Right renal cortex interstitium (tissue), 3 donors: ENCODE data around the gene BCS1L. TPM values are rescaled to one million over a fixed set of nuclear protein-coding genes. Genes with fewer than 3 reads are reported as not detected.
A peak's percentile ranks its signal among the peaks of the same experiment; 100 is the strongest.

Source experiments
- DNase-seq, 3 donors: peaks; one replicate each; pipeline ENCODE4 v3.0.0-alpha.2; 2013; ENCODE audit warnings: low read depth in 3 of 3, low spot score in 2 of 3
- polyA plus RNA-seq, 3 donors: library from polyadenylated mRNA; unstranded; fragments of 120-200 nt; gene quantifications; one replicate each; pipeline ENCODE4 v1.2.1, GENCODE V29; 2013; ENCODE audit not compliant: insufficient read length in 3 of 3

Gene BCS1L, protein sequence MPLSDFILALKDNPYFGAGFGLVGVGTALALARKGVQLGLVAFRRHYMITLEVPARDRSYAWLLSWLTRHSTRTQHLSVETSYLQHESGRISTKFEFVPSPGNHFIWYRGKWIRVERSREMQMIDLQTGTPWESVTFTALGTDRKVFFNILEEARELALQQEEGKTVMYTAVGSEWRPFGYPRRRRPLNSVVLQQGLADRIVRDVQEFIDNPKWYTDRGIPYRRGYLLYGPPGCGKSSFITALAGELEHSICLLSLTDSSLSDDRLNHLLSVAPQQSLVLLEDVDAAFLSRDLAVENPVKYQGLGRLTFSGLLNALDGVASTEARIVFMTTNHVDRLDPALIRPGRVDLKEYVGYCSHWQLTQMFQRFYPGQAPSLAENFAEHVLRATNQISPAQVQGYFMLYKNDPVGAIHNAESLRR
- polyA plus RNA-seq, result 10 to 100 TPM; 44.2 to 55.1 (median 50.8) TPM

DNA sequence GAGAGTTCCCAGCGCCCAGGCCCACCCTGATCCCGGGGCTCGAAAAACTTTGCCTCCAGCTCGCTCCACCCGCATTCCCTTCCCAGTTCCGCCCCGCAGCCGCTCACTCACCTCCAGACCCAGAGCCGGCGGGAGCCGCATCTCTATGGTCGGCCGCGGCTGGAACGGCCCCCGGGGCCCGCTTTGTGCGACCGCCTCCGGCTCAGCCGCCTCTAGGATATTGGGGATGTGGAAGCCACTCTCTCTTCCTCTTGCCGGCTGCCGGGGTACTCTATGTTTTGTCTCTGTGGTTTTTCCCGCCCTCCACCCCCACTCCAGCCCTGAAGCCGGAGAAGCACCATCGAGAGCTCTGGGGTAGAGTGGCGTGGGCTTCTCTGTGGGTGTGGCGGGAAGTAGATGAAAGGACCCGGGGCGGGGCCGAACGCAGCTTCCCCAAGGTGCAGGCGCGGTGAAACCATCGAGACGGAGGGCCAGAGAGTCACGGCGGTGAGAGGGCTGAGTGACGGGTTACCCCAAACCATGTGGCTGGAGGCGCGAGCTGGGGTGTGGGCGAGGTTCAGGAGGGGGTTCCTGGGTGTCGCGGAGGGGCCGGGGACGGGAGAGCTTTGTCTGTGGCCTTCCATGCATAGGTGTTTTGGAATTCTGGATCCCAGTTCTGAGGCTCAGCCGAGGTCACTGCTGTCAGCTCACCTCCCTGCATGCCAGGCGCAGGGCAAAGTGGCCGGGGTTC, at the start of gene BCS1L, which contains the start of gene ZNF142:
Gene BCS1L (plus strand): TSS at position 426 of the 730 bp plus-strand sequence. CDS start 1,305 bp downstream, outside the sequence.
Gene ZNF142 (minus strand): TSS at position 366 of the 730 bp plus-strand sequence. CDS start 3,194 bp downstream, outside the sequence.
- DNase-seq, result peak; percentile 70 to 79 (median 70)

DNA sequence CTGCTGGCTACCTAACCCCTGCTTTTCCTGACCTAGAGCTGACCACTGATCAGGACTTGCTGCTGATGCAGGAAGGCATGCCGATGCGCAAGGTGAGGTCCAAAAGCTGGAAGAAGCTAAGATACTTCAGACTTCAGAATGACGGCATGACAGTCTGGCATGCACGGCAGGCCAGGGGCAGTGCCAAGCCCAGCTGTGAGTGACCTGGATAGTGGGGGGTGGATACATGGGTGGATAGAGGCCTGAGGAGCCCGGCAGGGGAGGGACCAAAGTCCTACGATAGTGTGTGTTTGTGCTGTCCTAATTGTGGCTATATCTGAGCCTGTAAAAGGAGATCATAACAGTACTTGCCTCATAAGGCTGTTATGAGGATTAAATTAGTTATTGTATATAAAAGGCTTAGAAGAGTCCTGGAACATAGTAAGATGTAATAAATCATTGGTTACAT, 43.6 kb upstream of the BCS1L start:
- no peak for DNase-seq

DNA sequence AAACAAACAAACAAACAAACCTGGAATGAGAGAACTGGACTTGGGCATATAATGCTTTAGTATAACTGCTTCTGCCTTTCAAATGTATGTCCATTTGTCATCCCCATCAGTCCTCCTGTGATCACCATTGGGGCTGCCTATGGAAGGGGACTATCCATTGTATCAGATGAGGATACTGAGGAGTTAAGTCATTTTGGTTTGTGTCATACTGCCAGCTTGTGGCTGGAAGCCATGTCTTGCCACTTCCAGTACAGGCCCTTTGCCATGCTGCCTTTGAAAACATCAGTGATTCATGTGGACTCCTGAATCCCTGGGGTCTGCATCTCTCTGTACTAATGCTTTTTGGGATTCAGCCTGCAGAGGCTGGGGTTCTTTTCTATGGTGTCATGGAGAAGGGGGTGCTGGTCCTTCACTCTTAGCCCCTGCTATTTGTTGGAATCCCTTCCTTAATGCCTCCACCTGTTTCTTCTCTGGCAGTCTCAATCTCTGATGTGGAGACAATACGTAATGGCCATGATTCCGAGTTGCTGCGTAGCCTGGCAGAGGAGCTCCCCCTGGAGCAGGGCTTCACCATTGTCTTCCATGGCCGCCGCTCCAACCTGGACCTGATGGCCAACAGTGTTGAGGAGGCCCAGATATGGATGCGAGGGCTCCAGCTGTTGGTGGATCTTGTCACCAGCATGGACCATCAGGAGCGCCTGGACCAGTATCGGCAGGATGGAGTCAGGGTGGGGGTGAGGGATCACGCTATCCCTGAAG, 41.2 kb upstream of the BCS1L start:
- DNase-seq, result no peak

DNA sequence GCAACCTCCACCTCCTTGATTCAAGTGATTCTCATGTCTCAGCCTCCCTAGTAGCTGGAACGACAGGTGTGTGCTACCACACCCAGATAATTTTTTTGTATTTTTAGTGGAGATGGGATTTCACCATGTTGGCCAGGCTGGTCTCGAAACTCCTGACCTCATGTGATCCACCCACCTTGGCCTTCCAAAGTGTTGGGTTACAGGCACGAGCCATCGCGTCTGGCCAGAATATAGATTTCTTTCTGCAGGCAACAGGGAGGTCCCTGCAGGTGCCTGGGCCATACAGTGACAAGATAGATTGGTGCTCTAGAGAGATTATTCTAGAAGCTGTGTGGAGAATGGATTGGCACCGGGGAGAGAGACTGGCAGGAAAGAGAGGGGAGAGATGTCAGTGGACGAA, 38.5 kb upstream of the BCS1L start:
- DNase-seq, result no peak

DNA sequence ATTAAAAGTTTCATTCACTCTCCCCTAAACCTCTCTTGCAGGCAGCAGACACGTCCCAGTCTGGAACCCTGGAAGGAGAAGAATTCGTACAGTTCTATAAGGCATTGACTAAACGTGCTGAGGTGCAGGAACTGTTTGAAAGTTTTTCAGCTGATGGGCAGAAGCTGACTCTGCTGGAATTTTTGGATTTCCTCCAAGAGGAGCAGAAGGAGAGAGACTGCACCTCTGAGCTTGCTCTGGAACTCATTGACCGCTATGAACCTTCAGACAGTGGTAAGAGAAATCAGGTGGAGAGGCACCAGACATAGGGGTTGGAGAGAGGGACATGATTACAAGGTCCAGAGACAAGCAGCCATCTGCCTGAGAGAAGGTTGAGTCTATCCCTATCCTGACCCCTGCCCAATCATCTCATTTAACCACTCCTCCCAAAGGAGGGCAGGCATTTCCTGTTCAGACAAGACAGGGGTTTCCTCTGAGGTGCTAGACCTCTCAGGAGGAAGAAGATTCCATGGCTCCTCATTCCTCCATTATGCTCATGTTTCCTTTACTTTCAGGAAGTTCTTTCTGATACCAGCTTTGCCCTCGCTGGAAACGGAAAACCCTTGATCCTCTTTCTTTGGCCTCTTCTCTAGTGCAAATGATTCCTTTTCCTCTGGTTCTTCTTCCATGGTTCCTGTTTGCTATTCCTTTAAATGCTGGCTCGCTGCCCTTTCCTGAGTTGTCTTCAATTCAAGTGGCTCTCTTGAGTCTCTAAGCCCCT, 36.7 kb upstream of the BCS1L start:
- no peak for DNase-seq

DNA sequence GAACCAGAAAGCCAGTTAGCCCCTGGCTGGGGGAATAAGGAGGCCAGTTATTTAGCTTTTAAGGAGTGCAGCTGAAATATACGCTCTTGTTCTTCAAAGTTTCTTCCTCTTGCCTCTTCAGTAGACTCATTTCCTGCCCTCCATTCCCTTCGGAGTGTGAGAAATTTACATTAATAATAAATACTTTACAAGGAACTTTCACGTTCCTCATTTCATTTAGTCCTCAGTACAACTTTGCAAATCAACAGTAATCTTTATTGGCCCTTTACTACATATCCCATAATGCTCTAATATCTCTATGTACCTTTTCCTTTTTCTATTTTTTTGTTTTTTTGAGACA, 36.1 kb upstream of the BCS1L start:
- no peak for DNase-seq

DNA sequence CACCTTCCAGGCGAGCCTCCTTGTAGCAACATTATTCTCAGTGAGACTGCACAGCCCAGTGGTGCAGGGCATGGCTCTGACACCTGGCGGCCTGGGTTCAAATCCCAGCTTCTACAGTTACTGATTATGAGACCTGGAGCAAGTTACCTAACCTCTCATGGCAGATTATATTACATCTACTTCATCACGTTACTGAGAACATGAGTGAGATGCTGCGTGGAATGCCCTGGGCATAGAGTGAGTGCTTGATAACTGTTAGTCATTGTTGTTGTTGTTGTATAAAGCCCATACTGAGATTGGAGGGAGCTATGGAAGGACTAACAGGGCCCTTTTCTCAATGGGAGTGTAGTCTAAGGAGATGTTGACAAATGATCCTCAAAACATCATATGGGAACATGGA, 33.1 kb upstream of the BCS1L start:
- DNase-seq, result no peak

DNA sequence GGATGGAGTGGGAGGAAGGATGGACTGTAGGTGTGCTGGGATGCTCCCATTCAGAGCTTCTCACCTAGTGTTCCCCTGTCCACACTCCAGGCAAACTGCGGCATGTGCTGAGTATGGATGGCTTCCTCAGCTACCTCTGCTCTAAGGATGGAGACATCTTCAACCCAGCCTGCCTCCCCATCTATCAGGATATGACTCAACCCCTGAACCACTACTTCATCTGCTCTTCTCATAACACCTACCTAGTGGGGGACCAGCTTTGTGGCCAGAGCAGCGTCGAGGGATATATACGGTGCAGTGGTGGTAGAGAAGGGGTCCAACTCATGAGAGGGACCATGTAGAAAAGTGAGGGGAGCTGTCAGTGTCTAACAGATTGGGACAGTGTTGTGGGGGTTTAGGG, 31.5 kb upstream of the BCS1L start:
- no peak for DNase-seq

DNA sequence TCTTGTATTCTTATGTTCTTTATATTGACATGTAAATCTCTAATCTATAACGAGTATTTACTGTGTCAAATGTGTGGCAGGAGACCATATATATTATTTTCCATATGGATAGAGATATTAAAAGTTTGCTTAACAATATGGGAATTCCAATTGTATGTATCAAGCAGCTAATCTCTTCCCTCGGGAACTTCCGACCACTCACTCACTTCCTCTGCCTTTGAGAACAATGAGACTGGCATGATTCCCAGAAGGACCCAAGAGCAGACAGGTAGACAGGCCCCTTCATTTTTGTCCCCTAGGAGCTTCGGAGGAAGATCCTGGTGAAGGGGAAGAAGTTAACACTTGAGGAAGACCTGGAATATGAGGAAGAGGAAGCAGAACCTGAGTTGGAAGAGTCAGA, 27.6 kb upstream of the BCS1L start:
- DNase-seq, result no peak

DNA sequence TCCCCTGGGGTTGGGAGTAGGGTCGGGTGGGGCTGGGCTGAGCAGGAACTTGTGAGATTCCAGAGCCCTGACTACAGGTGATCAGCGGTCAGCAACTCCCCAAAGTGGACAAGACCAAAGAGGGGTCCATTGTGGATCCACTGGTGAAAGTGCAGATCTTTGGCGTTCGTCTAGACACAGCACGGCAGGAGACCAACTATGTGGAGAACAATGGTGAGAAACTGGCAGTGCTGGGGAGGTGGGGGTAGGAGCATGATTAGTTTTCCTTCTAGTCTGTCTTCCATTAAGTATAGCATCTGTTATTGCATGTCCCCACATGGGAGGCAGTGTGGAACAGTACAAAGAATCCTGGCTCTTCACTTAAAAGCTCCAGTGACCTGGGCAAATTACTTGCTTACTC, 23.8 kb upstream of the BCS1L start:
- no peak for DNase-seq

DNA sequence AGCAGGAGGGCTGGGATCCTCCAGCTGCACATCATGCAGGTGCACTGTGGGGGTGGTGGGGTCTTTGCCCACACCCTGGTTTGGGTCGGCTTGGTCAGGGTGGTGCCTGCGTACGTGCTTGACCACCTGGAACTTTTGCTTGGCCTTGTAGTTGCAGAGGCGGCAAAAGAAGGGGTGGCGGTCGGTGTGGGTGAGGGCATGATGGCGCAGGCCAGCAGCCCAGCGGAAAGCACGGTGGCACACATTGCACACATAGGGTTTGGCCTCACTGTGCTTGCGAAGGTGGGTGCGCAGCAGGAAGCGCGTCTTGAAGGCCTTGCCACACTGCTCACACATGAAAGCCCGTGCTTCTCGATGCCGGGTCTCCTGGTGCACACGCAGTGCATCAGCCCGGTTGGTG, 21.1 kb upstream of the BCS1L start:
- no peak for DNase-seq

DNA sequence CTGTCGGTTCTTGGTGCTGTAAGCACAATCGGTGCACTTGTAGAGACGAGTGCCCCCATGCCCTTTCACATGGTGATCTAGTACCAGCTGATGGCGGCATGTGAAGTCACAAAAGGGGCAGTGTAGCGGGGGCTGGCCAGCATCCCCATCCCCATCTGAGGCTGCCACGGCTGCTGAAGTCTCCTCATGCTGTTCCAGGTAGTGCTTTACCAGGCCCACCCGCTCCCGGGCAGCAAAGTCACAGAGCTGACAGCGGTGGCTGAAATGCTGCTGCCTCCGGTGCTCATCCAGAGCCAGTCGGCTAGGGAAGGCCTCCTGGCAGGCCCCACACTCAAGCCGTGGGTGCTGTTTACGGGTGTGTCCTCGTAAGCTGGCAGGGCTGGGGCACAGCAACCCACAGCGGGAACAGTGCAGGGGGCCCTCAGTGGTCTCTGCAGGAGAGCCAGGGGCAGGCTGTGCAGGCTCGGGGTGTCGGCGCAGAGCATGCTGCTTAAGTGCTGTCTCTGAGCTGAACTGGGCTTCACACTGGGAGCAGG, 17.3 kb upstream of the BCS1L start:
- no peak for DNase-seq

DNA sequence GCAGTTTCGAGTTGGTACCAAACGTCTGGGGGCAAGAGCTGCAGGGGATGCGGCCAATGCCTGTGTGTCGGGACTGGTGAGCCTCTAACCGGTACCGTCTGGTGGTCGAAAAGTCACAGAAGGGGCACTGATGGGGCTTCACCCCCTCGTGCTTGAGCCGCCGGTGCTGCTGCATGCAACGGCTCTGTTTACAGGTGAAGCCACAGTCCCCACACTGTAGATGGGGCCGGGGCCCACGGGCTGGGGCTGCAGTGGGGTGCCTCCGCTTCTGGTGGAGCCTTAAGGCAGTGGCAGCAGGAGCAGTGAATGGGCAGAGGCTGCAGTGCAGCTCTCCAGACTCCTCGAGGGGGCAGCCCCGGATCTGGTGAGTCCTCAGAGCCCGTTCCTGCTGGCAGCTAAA, 16.7 kb upstream of the BCS1L start:
- no peak for DNase-seq

DNA sequence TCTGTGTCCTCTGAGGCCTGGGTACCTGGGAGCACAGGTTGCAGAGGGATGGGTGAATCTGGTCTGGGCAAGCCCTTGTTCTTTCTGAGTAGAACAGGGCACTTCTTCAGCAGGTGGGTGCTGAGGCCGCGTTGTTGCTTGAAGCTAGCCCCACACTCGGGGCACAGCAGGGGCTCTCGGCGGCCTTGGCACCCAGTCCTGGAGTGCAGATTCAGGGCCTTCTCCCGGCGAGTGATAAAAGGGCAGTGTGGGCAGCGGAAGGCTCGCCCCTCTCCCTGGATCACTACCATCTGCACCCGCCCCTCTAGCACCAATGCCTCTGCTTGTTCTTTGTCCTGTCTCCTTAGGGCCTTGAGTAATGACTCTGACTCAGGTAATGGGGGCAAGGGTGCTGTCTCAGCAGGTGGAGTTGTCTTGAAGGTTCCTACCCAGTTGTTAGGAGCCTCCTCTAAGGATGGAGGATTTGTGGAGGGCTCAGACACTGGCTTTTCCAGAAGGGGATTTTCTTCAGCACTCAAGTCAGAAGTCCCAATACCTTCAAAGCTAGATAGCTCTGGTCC, 15.7 kb upstream of the BCS1L start:
- no peak for DNase-seq

DNA sequence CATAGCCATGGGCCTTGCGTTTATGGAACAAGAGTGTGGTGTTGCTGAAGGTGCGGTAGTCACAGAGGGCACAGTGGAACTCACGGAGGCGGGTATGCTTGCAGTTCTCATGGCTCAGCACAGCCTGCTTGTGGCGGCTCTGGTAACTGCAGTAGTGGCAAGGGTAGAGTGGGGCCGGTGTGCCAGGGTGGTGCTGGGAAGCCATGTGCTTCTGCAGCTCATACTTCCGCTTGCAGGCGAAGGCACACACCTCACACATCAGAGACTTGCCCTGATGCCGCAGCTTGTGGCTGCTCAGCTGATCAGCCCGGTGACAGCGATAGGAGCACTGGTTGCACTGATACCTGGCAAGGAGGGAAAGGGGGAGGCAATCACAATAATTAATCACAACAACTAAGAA, 14.8 kb upstream of the BCS1L start:
- DNase-seq, result no peak

DNA sequence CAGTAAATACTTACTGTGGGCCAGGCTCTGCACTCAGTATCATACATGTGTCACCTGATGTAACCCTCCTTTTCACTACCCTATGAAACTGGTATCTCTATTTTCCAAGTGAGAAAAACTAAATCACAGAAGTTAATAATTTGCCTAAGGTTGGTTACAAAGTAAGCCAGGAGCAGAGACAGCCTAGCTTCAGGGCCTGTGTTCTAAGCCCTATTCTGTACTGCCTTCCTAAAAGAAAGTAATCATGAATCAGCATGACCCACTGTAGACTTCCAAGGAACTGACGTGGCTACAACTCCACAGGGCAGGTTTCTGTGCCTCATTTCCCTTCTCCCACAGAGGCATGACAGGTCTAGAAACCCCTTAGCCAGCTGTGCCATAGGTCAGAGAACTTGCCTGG, 14.4 kb upstream of the BCS1L start:
- no peak for DNase-seq

DNA sequence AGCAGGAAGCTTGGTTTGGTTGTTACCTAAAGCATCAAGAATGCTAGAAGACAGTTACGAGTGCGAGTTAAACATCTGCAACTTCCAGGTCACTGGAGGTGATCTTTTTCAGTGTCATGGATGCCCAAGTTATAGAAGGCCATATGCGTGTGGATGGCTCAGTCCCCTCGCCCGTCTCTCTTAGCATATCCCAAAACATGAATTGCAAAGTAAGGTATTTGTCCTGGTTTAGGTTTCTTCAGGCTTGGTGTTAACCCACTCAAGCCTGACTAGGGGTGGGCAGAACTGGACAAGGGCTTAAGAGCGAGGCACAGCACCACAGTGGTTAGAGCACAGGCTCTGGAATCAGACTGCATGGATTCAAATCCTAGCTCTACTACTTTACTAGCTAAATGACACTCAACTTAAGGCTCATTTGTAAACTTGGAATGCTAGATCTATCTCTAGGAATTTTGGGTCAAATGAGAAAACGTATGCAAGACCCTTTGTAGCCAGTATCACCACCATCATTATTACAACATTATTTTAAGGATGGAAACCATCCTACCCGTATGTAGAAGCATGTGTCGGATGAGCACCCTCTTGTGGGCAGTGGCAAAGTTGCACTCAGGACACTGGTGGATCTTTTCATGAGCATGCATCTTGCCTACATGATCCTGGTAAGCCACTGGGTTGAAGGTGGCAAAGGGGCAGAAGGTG, 11.2 kb upstream of the BCS1L start:
- no peak for DNase-seq

DNA sequence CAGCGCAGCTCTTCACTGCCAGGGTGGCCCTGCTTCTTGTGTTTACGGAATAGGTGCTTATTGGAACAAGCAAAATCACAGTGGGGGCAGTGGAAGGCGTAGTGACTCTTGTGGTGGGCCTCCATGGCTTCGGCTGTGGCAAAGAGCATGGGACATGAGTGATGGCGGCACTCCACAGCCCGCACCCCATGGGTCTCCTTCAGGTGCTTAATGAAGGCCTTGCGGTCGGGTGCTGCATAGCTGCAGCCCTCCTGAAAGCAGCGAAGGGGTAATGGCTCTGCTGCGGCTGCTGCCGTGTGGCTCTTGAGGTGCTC, 10.7 kb upstream of the BCS1L start:
- DNase-seq, result no peak

DNA sequence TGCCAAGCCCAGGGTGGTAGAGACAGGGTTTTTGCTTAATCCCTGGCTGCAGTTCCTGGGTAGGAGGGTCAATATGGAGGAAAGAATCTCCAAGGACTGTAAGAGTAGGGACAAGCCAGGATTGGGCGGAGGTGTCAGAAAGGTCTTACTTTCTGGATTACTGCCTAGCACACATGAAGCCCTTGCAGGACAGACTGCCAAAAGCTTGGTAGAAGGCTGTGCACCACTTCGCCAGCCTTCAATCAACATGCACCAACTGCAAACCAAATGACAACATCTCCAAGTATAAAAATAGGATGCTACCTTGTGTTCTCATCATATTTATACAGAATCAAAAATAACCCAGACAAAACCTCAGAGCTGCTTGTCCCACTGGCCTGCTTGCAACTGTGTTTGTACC, 3.7 kb upstream of the BCS1L start:
- DNase-seq, result no peak
